Activated CD8-positive, alpha-beta memory T cell treated with anti-CD3 and anti-CD28 coated beads for 36 hours (primary cell): ENCODE results near the gene DBN1. TPM values are rescaled to one million over a fixed set of nuclear protein-coding genes. Genes with fewer than 3 reads are reported as not detected.

Experiments
- CTCF ChIA-PET: fragments of 350-600 bp; sonication (Branson Sonifier 250); formaldehyde crosslinking; loops from one replicate; lab custom pipeline; 2021; ENCODE audit warnings: antibody characterized with exemption; lab: Charles Lee
- POLR2A ChIA-PET: fragments of 350-600 bp; sonication (Branson Sonifier 250); formaldehyde crosslinking; loops from one replicate; lab custom pipeline; 2021; ENCODE audit warnings: antibody characterized with exemption; lab: Charles Lee
- total RNA-seq, 2 experiments: library from RNA; stranded (reverse); gene quantifications; one replicate each; pipeline ENCODE4 v1.2.3, GENCODE V29; 2021

DBN1 gene
- total RNA-seq, 2 experiments from 2014 or later = 102 to 104 TPM

- CTCF ChIA-PET = interaction anchor here (0.7 to 22.6 kb wide), 28 partner anchors 9 to 342 kb away, joined by 3 to 312 read pairs (median 7); partner anchors contain the start of genes DBN1, DDX41, GRK6 and PDLIM7
- POLR2A ChIA-PET = interaction anchor here (1.0 to 3.0 kb wide), 11 partner anchors 9 to 84 kb away, joined by 3 to 41 read pairs (median 12); partner anchors contain the start of genes GRK6, PDLIM7 and PRR7
Measured at GRCh38 chr5:177455661-177456590, 17.5 kb downstream of the DBN1 start.

- POLR2A ChIA-PET = interaction anchor here (0.6 to 3.0 kb wide), 13 partner anchors 9 to 83 kb away, joined by 3 to 41 read pairs (median 8); partner anchors contain the start of genes GRK6, PDLIM7 and PRR7
Measured at GRCh38 chr5:177455036-177455660, 18.3 kb downstream of the DBN1 start.

GRCh38 chr5:177454397-177455035 lies 18.9 kb downstream of the DBN1 start:
- ChIA-PET CTCF (interaction anchor here (1.0 to 22.6 kb wide), 28 partner anchors 10 to 145 kb away, joined by 3 to 312 read pairs (median 7); partner anchors contain the start of genes DBN1, DDX41, GRK6 and PDLIM7), POLR2A (interaction anchor here (0.6 to 3.0 kb wide), 11 partner anchors 8 to 83 kb away, joined by 3 to 41 read pairs (median 12); partner anchors contain the start of genes PDLIM7 and PRR7)

More at GRCh38 chr5:177455036-177455660, 18.3 kb downstream of the DBN1 start:
- CTCF ChIA-PET = interaction anchor here (0.7 to 22.6 kb wide), 32 partner anchors 10 to 341 kb away, joined by 3 to 312 read pairs (median 6); partner anchors contain the start of genes DBN1, DDX41, GRK6 and PDLIM7

- ChIA-PET CTCF (interaction anchor here (1.0 to 22.6 kb wide), 20 partner anchors 9 to 144 kb away, joined by 3 to 312 read pairs (median 14); partner anchors contain the start of genes DBN1, GRK6, PFN3 and PRR7), POLR2A (interaction anchor here (1.0 to 3.0 kb wide), 6 partner anchors 7 to 75 kb away, joined by 3 to 41 read pairs (median 15); partner anchors contain the start of gene PRR7)
Measured at GRCh38 chr5:177453852-177454396, 19.5 kb downstream of the DBN1 start.

- ChIA-PET CTCF (interaction anchor here (1.1 to 22.6 kb wide), 10 partner anchors 8 to 135 kb away, joined by 3 to 312 read pairs (median 8); partner anchors contain the start of genes GRK6, PFN3 and PRR7), POLR2A (interaction anchor here (3.0 kb wide), 1 partner anchor 49 kb away, joined by 41 read pairs; no protein-coding TSS in a partner anchor)
Measured at GRCh38 chr5:177452688-177453638, 20.5 kb downstream of the DBN1 start.

GRCh38 chr5:177450667-177451424 lies 22.6 kb downstream of the DBN1 start:
- CTCF ChIA-PET = interaction anchor here (0.6 to 22.6 kb wide), 7 partner anchors 9 to 141 kb away, joined by 3 to 312 read pairs (median 8); partner anchors contain the start of gene PFN3
- POLR2A ChIA-PET = interaction anchor here (0.8 to 1.8 kb wide), 3 partner anchors 24 to 62 kb away, joined by 3 to 5 read pairs (median 3); partner anchors contain the start of gene GRK6

GRCh38 chr5:177449140-177450061 lies 24.0 kb downstream of the DBN1 start:
- ChIA-PET POLR2A (interaction anchor here (1.1 to 13.1 kb wide), 4 partner anchors 19 to 46 kb away, joined by 4 to 226 read pairs (median 10); partner anchors contain the start of gene GRK6), CTCF (interaction anchor here (1.0 to 22.6 kb wide), 7 partner anchors 19 to 148 kb away, joined by 3 to 312 read pairs (median 8); partner anchors contain the start of gene PFN3)

- ChIA-PET CTCF (interaction anchor here (0.6 to 22.6 kb wide), 8 partner anchors 14 to 147 kb away, joined by 3 to 312 read pairs (median 6); partner anchors contain the start of gene PFN3), POLR2A (interaction anchor here (1.1 to 13.1 kb wide), 4 partner anchors 18 to 58 kb away, joined by 3 to 226 read pairs (median 16); partner anchors contain the start of gene GRK6)
Measured at GRCh38 chr5:177448244-177448950, 25.0 kb downstream of the DBN1 start.

- ChIA-PET POLR2A (interaction anchor here (1.1 to 13.1 kb wide), 5 partner anchors 7 to 57 kb away, joined by 3 to 226 read pairs (median 16); partner anchors contain the start of gene GRK6), CTCF (interaction anchor here (0.6 to 22.6 kb wide), 9 partner anchors 14 to 146 kb away, joined by 3 to 312 read pairs (median 6); partner anchors contain the start of gene PFN3)
Measured at GRCh38 chr5:177447611-177448243, 25.7 kb downstream of the DBN1 start.

GRCh38 chr5:177447066-177447610 lies 26.3 kb downstream of the DBN1 start:
- POLR2A ChIA-PET = interaction anchor here (1.1 to 13.1 kb wide), 7 partner anchors 8 to 68 kb away, joined by 3 to 226 read pairs (median 15); partner anchors contain the start of gene GRK6
- CTCF ChIA-PET = interaction anchor here (0.6 to 22.6 kb wide), 7 partner anchors 13 to 138 kb away, joined by 3 to 312 read pairs (median 7); partner anchors contain the start of gene PFN3

GRCh38 chr5:177446200-177447065 lies 27.0 kb downstream of the DBN1 start, which contains the start of gene PRR7:
Gene PRR7 (plus strand): TSS chr5:177446814. CDS start chr5:177455068, 8,254 bp downstream.
- ChIA-PET POLR2A (interaction anchor here (0.7 to 13.1 kb wide), 10 partner anchors 8 to 473 kb away, joined by 3 to 226 read pairs (median 10); partner anchors contain the start of gene GRK6), CTCF (interaction anchor here (0.7 to 22.6 kb wide), 10 partner anchors 8 to 137 kb away, joined by 3 to 312 read pairs (median 6); partner anchors contain the start of gene PFN3)
